ENCODE results near the gene GNG12. TPM values are rescaled to one million over a fixed set of nuclear protein-coding genes. Genes with fewer than 3 reads are reported as not detected.

The GNG12 gene
- total RNA-seq, 1 experiment from 2014 or later = 102 TPM

- intact Hi-C loops (cut with micrococcal nuclease; ENCODE audit: unreplicated experiment) = no loop called here
- Histone ChIP-seq H2AFZ (no peak overlapping the region), H3K4me3 (no peak overlapping the region), H3K27ac (no peak overlapping the region), H3K79me2 (ENCODE audit: low read depth) (peaks cover 8% of the 10 kb centered on the region; the same call in 1 of the 2 replicates), H3K4me1 (replicated peaks; ENCODE audit: insufficient read depth) (no peaks in the 10 kb centered on the region), H3F3A (ENCODE audit: insufficient read depth, low read depth) (no peaks in the 10 kb centered on the region), H3K27me3 (ENCODE audit: insufficient read depth, low read depth) (no peaks in the 10 kb centered on the region), H3K9me2 (ENCODE audit: insufficient read depth) (no peaks in the 10 kb centered on the region), H3K36me3 (ENCODE audit: low read depth) (0 out of 2 replicates have a peak, but pooled peaks cover 3% of the 10 kb centered on the region), H4K20me1 (ENCODE audit: insufficient read depth) (peaks cover 6% of the 10 kb centered on the region; the same call in 1 of the 2 replicates), H3K9me3 (ENCODE audit: insufficient read depth, low read depth) (no peaks in the 10 kb centered on the region), H3K4me2 (no peak overlapping the region)
- CTCF ChIA-PET = no interaction called here
- DNase-seq = no peak
- TF ChIP-seq EZH2 (IDR thresholded peaks at IDR 0.05; ENCODE audit: low read depth) (no peak), CTCF (conservative IDR thresholded peaks at IDR 0.05) (no peak)
- POLR2A ChIA-PET (ENCODE audit: unreplicated experiment) = no interaction called here
- no TSS peak for BruUV-seq (replicated peaks)
Observed at GRCh38 chr1:67777440-67777839, 55.8 kb downstream of the GNG12 start.

GRCh38 chr1:67777016-67777415, 56.3 kb downstream of the GNG12 start:
- H3K36me3 ChIP-seq (ENCODE audit: low read depth) = 0 out of 2 replicates have a peak, but pooled peaks cover 3% of the 10 kb centered on the region
- intact Hi-C loops (cut with micrococcal nuclease; ENCODE audit: unreplicated experiment) = no loop called here
- POLR2A ChIA-PET (ENCODE audit: unreplicated experiment) = no interaction called here

GRCh38 chr1:67773462-67773861, 59.8 kb downstream of the GNG12 start:
- Histone ChIP-seq H4K20me1 (ENCODE audit: insufficient read depth) (peaks cover 4% of the 10 kb centered on the region; the same call in 1 of the 2 replicates), H3K79me2 (ENCODE audit: low read depth) (peaks cover 2% of the 10 kb centered on the region; the same call in 1 of the 2 replicates), H3F3A (ENCODE audit: insufficient read depth, low read depth) (no peaks in the 10 kb centered on the region), H2AFZ (no peak overlapping the region), H3K27me3 (ENCODE audit: insufficient read depth, low read depth) (no peaks in the 10 kb centered on the region), H3K4me1 (replicated peaks; ENCODE audit: insufficient read depth) (no peaks in the 10 kb centered on the region), H3K4me3 (no peak overlapping the region), H3K9me2 (ENCODE audit: insufficient read depth) (no peaks in the 10 kb centered on the region), H3K36me3 (ENCODE audit: low read depth) (0 out of 2 replicates have a peak, but pooled peaks cover 3% of the 10 kb centered on the region), H3K27ac (no peak overlapping the region), H3K4me2 (no peak overlapping the region), H3K9me3 (ENCODE audit: insufficient read depth, low read depth) (no peaks in the 10 kb centered on the region)
- CTCF ChIA-PET = no interaction called here
- no peak for TF ChIP-seq CTCF (conservative IDR thresholded peaks at IDR 0.05)
- TF ChIP-seq EZH2 (IDR thresholded peaks at IDR 0.05; ENCODE audit: low read depth) = no peak
- BruUV-seq (replicated peaks) = no TSS peak
- no peak for DNase-seq
- intact Hi-C loops (cut with micrococcal nuclease; ENCODE audit: unreplicated experiment) = no loop called here
- POLR2A ChIA-PET (ENCODE audit: unreplicated experiment) = no interaction called here

More at GRCh38 chr1:67777016-67777415, 56.3 kb downstream of the GNG12 start:
- CTCF ChIA-PET = no interaction called here
- TF ChIP-seq CTCF (conservative IDR thresholded peaks at IDR 0.05) (no peak), EZH2 (IDR thresholded peaks at IDR 0.05; ENCODE audit: low read depth) (no peak)
- DNase-seq = no peak
- Histone ChIP-seq H3K9me2 (ENCODE audit: insufficient read depth) (no peaks in the 10 kb centered on the region), H3K4me3 (no peak overlapping the region), H3F3A (ENCODE audit: insufficient read depth, low read depth) (no peaks in the 10 kb centered on the region), H3K27ac (no peak overlapping the region), H3K27me3 (ENCODE audit: insufficient read depth, low read depth) (no peaks in the 10 kb centered on the region), H2AFZ (no peak overlapping the region), H3K4me1 (replicated peaks; ENCODE audit: insufficient read depth) (no peaks in the 10 kb centered on the region), H3K9me3 (ENCODE audit: insufficient read depth, low read depth) (no peaks in the 10 kb centered on the region), H4K20me1 (ENCODE audit: insufficient read depth) (peaks cover 6% of the 10 kb centered on the region; the same call in 1 of the 2 replicates), H3K79me2 (ENCODE audit: low read depth) (peaks cover 8% of the 10 kb centered on the region; the same call in 1 of the 2 replicates), H3K4me2 (no peak overlapping the region)
- no TSS peak for BruUV-seq (replicated peaks)

Measured in PC-9 (cell line).